ENCODE results near the gene RSRC1. TPM values are rescaled to one million over a fixed set of nuclear protein-coding genes. Genes with fewer than 3 reads are reported as not detected.

Gene RSRC1
- total and polyA plus RNA-seq, 2 donors (not counting 1 experiment from before 2014, with no cell fraction given), result 4.5 to 54.6 TPM

DNA sequence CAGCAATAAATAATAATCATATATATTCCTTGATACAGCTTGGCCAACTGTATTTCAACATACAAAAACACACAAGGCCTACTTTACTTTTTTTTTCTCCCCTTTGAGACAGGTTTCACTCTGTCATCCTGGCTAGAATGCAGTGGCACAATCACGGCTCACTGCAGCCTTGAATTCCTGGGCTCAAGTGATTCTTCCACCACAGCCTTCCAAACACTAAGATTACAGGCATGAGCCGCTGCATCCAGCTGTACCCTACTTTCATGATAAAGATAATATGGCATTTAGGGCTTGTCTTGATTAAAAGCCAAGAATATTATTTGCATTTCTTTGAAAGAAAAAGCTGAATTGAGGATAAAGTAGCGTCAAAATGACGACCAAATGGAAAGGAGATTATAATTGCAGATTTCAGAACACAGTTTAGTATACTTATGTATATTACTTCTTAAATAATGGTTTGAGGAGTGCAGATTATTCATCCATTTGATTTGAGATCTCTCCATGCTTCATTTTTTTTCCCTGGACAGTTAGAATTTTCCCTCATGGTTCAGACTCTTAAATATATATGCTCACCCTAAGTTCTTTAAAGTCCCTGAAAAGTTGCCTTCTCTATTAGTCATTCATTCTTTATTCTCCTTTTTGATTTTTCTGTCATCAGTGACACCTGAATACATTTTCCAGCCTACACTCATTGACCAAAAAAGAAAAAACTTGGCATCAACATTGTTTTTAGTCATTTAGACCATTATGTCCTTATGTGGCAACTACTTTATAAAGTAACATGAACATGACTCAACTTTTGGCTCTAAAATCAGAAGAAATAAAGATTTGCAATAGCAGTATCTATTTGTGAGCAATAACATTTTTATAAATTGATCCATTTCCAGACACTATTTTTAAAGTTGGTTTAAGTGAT is 412.6 kb downstream of the RSRC1 start:
- Histone ChIP-seq H3K9ac (ENCODE audit: low read length) (no peak overlapping the region), H3K36me3 (replicated peaks in 1 of 2; ENCODE audit: control extremely low read depth in 1 of 2, control insufficient read depth in 1 of 2, extremely low read depth in 1 of 2, insufficient read depth in 2 of 2, low read length in 1 of 2) (no peaks in the 10 kb centered on the region), H2AFZ (ENCODE audit: insufficient read depth, low read depth, low read length, poor library complexity, severe bottlenecking) (no peak overlapping the region), H3K27me3 (replicated peaks in 1 of 4; ENCODE audit: control extremely low read depth in 1 of 4, control insufficient read depth in 3 of 4, insufficient read depth in 4 of 4, low read length in 3 of 4) (no peaks in the 10 kb centered on the region), H3K4me1 (ENCODE audit: control insufficient read depth in 2 of 2, insufficient read depth in 2 of 2, low read length in 2 of 2) (no peaks in the 10 kb centered on the region), H3K79me2 (ENCODE audit: control insufficient read depth, insufficient read depth, low read length) (no peaks in the 10 kb centered on the region), H4K20me1 (ENCODE audit: control insufficient read depth, insufficient read depth, low read length, poor library complexity, severe bottlenecking) (no peaks in the 10 kb centered on the region), H3K4me2 (replicated peaks; ENCODE audit: low read depth, low read length, poor library complexity, severe bottlenecking) (no peak overlapping the region), H3K27ac (ENCODE audit: low read length in 2 of 2) (no peak overlapping the region), H3K9me3 (ENCODE audit: control extremely low read depth in 1 of 3, control insufficient read depth in 2 of 3, insufficient read depth in 1 of 3, low read length in 2 of 3) (no peaks in the 10 kb centered on the region), H3K4me3 (ENCODE audit: control extremely low read depth in 1 of 5, extremely low read depth in 1 of 5, insufficient read depth in 1 of 5, low read depth in 2 of 5, low read length in 4 of 5) (no peak overlapping the region)
- WGBS (ENCODE audit: insufficient coverage), result 100% methylated on average over 1 of the region's 4 CpGs
- ATAC-seq (ENCODE audit: low read depth) (no peak), DNase-seq (no peak)
- Mint-ChIP-seq H3K9me3 (ENCODE audit: insufficient read depth) (peaks cover 2% of the 10 kb centered on the region), H3K4me3 (no peak overlapping the region), H3K27me3 (no peaks in the 10 kb centered on the region), H3K27ac (no peak overlapping the region), H3K4me1 (no peaks in the 10 kb centered on the region)
- ChIA-PET POLR2A (no interaction called here), CTCF (no interaction called here)
- intact Hi-C loops (cut with micrococcal nuclease), result no loop called here
- no peak for TF ChIP-seq CTCF (IDR thresholded peaks at IDR 0.05)
- TF ChIP-seq EZH2 (IDR thresholded peaks at IDR 0.05; ENCODE audit: borderline replicate concordance, insufficient read depth, low read depth, low read length, poor library complexity, severe bottlenecking), result no peak

DNA sequence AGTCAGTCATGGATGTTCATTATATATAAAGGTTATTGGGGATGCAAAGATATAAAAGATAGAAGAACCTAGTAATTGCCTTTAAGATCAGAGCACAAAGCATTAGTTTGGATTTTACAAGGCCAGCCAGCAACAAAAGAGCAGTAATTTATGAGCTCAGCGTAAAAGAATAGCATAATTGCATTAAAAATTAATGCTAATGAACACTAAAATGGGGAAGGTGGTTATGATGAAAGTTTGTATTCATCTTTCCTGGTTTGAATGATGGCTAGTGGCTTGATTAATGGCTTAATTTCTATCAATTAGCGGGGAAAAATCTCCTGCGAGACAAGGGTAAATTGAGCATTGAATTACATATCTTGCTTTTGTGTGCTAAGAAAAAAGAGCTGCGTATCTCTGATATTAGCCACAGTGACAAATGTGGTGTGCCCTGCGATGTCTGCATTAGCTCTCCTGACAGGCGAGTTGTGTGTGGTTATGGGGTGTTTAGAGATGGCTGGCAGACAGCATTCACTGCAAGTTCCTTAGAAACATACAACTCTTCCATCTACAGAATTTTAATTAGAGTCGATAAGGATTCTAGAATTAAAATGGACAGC is 418.3 kb downstream of the RSRC1 start:
- H3K27me3 Mint-ChIP-seq, result no peaks in the 10 kb centered on the region

More for the DNA sequence above, 418.3 kb downstream of the RSRC1 start:
- H3K9ac ChIP-seq (ENCODE audit: low read length), result no peak overlapping the region
- CTCF ChIA-PET, result interaction anchor here (0.9 kb wide), 1 partner anchor 910 kb away, joined by 3 read pairs; no protein-coding TSS in a partner anchor
- no peak overlapping the region for H3K27ac ChIP-seq (ENCODE audit: low read length in 2 of 2)
- no peaks in the 10 kb centered on the region for H3K9me3 ChIP-seq (ENCODE audit: control extremely low read depth in 1 of 3, control insufficient read depth in 2 of 3, insufficient read depth in 1 of 3, low read length in 2 of 3)
- no peak overlapping the region for H3K27ac Mint-ChIP-seq
- no peak overlapping the region for H3K4me2 ChIP-seq (replicated peaks; ENCODE audit: low read depth, low read length, poor library complexity, severe bottlenecking)
- POLR2A ChIA-PET, result no interaction called here
- H3K4me1 ChIP-seq (ENCODE audit: control insufficient read depth in 2 of 2, insufficient read depth in 2 of 2, low read length in 2 of 2), result no peaks in the 10 kb centered on the region
- no peak for ATAC-seq (ENCODE audit: low read depth)
- H4K20me1 ChIP-seq (ENCODE audit: control insufficient read depth, insufficient read depth, low read length, poor library complexity, severe bottlenecking), result no peaks in the 10 kb centered on the region
- peaks cover 2% of the 10 kb centered on the region for H3K9me3 Mint-ChIP-seq (ENCODE audit: insufficient read depth)
- no peak overlapping the region for H3K4me3 ChIP-seq (ENCODE audit: control extremely low read depth in 1 of 5, extremely low read depth in 1 of 5, insufficient read depth in 1 of 5, low read depth in 2 of 5, low read length in 4 of 5)
- no peak for DNase-seq
- no peaks in the 10 kb centered on the region for H3K36me3 ChIP-seq (replicated peaks in 1 of 2; ENCODE audit: control extremely low read depth in 1 of 2, control insufficient read depth in 1 of 2, extremely low read depth in 1 of 2, insufficient read depth in 2 of 2, low read length in 1 of 2)
- H3K27me3 ChIP-seq (replicated peaks in 1 of 4; ENCODE audit: control extremely low read depth in 1 of 4, control insufficient read depth in 3 of 4, insufficient read depth in 4 of 4, low read length in 3 of 4), result no peaks in the 10 kb centered on the region
- no peak for TF ChIP-seq CTCF (IDR thresholded peaks at IDR 0.05)
- TF ChIP-seq EZH2 (IDR thresholded peaks at IDR 0.05; ENCODE audit: borderline replicate concordance, insufficient read depth, low read depth, low read length, poor library complexity, severe bottlenecking), result no peak
- 100% methylated on average over 4 of the region's 7 CpGs for WGBS (ENCODE audit: insufficient coverage)
- no peak overlapping the region for H2AFZ ChIP-seq (ENCODE audit: insufficient read depth, low read depth, low read length, poor library complexity, severe bottlenecking)
- H3K4me3 Mint-ChIP-seq, result no peak overlapping the region
- H3K79me2 ChIP-seq (ENCODE audit: control insufficient read depth, insufficient read depth, low read length), result no peaks in the 10 kb centered on the region
- intact Hi-C loops (cut with micrococcal nuclease), result no loop called here
- no peaks in the 10 kb centered on the region for H3K4me1 Mint-ChIP-seq
